Transverse colon (tissue), 3 donors: Measurements from ENCODE around the gene SLC24A3.

ENCODE experiments used
- CTCF ChIP-seq, 5 experiments: fragments of 200-600 bp in 3 of 5; fragments of 450-650 bp in 2 of 5; sonication (generic) in 3 of 5; IDR thresholded peaks; 1 replicate in 2 of 5; 2 replicates in 3 of 5; pipeline ENCODE4 v1.5.1; 2016 to 2017; ENCODE audit warnings: antibody characterized with exemption in 5 of 5, inconsistent platforms in 3 of 5, mild to moderate bottlenecking in 2 of 5, moderate library complexity in 1 of 5
- POLR2A ChIP-seq: fragments of 450-650 bp; IDR thresholded peaks from one replicate; pipeline ENCODE4 v1.6.1; 2016; ENCODE audit warnings: antibody characterized with exemption, mild to moderate bottlenecking, moderate library complexity

GRCh38 chr20:19322061-19322985 is 109.9 kb downstream of the SLC24A3 start:
- TF ChIP-seq POLR2A (no peak), CTCF (IDR thresholded peaks at IDR 0.05) (no peak)
